Diencephalon (tissue), 1 donor: ENCODE data around the gene SPACDR. TPM values are rescaled to one million over a fixed set of nuclear protein-coding genes. Genes with fewer than 3 reads are reported as not detected.

Experiments
- total RNA-seq: library from RNA; depleted of rRNA; stranded (reverse); fragments of >200 nt; gene quantifications from one replicate; pipeline ENCODE4 v1.2.3, GENCODE V29; 2014

Gene SPACDR
- not detected for total RNA-seq

GRCh38 chr7:100464210-100464660 is at the start of gene SPACDR:
Gene SPACDR, minus strand, starts transcription at chr7:100464260. Its CDS starts 235 bp downstream, at chr7:100464025.

GRCh38 chr7:100483722-100484672 is 19.9 kb upstream of the SPACDR start, which contains the start of gene NYAP1:
Gene NYAP1, plus strand, starts transcription at chr7:100483927. Its CDS starts 1,385 bp downstream, at chr7:100485312.

GRCh38 chr7:100478958-100479660 is 15.0 kb upstream of the SPACDR start, which contains the start of gene TSC22D4:
Gene TSC22D4, minus strand, starts transcription at chr7:100479214. Its CDS starts 1,176 bp downstream, at chr7:100478038.

GRCh38 chr7:100429637-100430492 is 34.2 kb downstream of the SPACDR start, which contains the start of gene MEPCE:
Gene MEPCE, plus strand, starts transcription at chr7:100429831. Its CDS starts 188 bp downstream, at chr7:100430019.

GRCh38 chr7:100428199-100428966 is 35.7 kb downstream of the SPACDR start, which contains the start of gene ZCWPW1:
Gene ZCWPW1, minus strand, starts transcription at chr7:100428703. Its CDS starts 8,054 bp downstream, at chr7:100420649.

Other genes with a start within 250 kb of the SPACDR start
- not detected for gene PVRIG, start 244.3 kb downstream of the SPACDR start, total RNA-seq
- gene SPDYE3, start 156.6 kb downstream of the SPACDR start, total RNA-seq: not detected
- gene PILRB, start 106.1 kb downstream of the SPACDR start, total RNA-seq: 14.5 TPM
- 1.2 TPM for gene PILRA, start 90.8 kb downstream of the SPACDR start, total RNA-seq
- gene ZCWPW1, start 35.6 kb downstream of the SPACDR start, total RNA-seq: 2.1 TPM
- gene MEPCE, start 34.4 kb downstream of the SPACDR start, total RNA-seq: 27.9 TPM
- 7.6 TPM for gene PPP1R35, start 27.8 kb downstream of the SPACDR start, total RNA-seq
- gene TSC22D4, start 15.0 kb upstream of the SPACDR start, total RNA-seq: 33.7 TPM
- gene NYAP1, start 19.7 kb upstream of the SPACDR start, total RNA-seq: 38.8 TPM
- 6.7 TPM for gene AGFG2, start 74.9 kb upstream of the SPACDR start, total RNA-seq
- gene SAP25, start 109.6 kb upstream of the SPACDR start, total RNA-seq: not detected
- 11.1 TPM for gene LRCH4, start 121.9 kb upstream of the SPACDR start, total RNA-seq
- gene FBXO24, start 122.1 kb upstream of the SPACDR start, total RNA-seq: not detected
- gene PCOLCE, start 138.1 kb upstream of the SPACDR start, total RNA-seq: 9.0 TPM
- 11.3 TPM for gene MOSPD3, start 148.3 kb upstream of the SPACDR start, total RNA-seq
- gene TFR2, start 177.3 kb upstream of the SPACDR start, total RNA-seq: 9.2 TPM
- 90.4 TPM for gene ACTL6B, start 192.2 kb upstream of the SPACDR start, total RNA-seq
- gene GNB2, start 209.5 kb upstream of the SPACDR start, total RNA-seq: 120 TPM
- 16.4 TPM for gene GIGYF1, start 230.0 kb upstream of the SPACDR start, total RNA-seq
- 38.1 TPM for gene POP7, start 241.9 kb upstream of the SPACDR start, total RNA-seq